ENCODE data around the gene PAMR1. TPM values are rescaled to one million over a fixed set of nuclear protein-coding genes. Genes with fewer than 3 reads are reported as not detected.

Gene PAMR1
- total and polyA plus RNA-seq, 9 of the 15 experiments (the other 6 are each of a cell fraction or from before 2014, with no cell fraction given), result not detected

- H3K4me1 ChIP-seq (replicated peaks in 1 of 2; ENCODE audit: control insufficient read depth in 2 of 2, insufficient read depth in 2 of 2, low read length in 2 of 2), result no peaks in the 10 kb centered on the region
- POLR2A ChIA-PET, result no interaction called here
- no peaks in the 10 kb centered on the region for H3K36me3 ChIP-seq (ENCODE audit: control insufficient read depth, insufficient read depth, low read length)
- FAIRE-seq, result no peak
- no peak for TF ChIP-seq GTF2B (IDR thresholded peaks at IDR 0.05; ENCODE audit: extremely low read depth, insufficient read length)
- no peak for TF ChIP-seq NCOA2 (IDR thresholded peaks at IDR 0.05; ENCODE audit: partially characterized antibody in 2 of 2)
- TF ChIP-seq RFX1 (IDR thresholded peaks at IDR 0.05), result peak; percentile 87
- in situ Hi-C loops (cut with MboI) (no loop called here), intact Hi-C loops (cut with micrococcal nuclease) (no loop called here)
- H2AFZ ChIP-seq (ENCODE audit: low read depth, low read length), result no peak overlapping the region
- H3K4me3 ChIP-seq, result no peak overlapping the region
- no peaks in the 10 kb centered on the region for H3K79me2 ChIP-seq (ENCODE audit: control insufficient read depth, insufficient read depth, low read length)
- H3K9me3 ChIP-seq (replicated peaks; ENCODE audit: control insufficient read depth, insufficient read depth, low read depth, low read length), result no peaks in the 10 kb centered on the region
- H4K20me1 ChIP-seq (replicated peaks; ENCODE audit: control insufficient read depth, insufficient read depth, low read length), result no peaks in the 10 kb centered on the region
- H3K4me2 ChIP-seq (ENCODE audit: insufficient read depth, low read length), result no peak overlapping the region
- H3K9me1 ChIP-seq (ENCODE audit: control insufficient read depth, insufficient read depth, low read length), result no peaks in the 10 kb centered on the region
- no peak overlapping the region for H3K27ac ChIP-seq (ENCODE audit: extremely low read depth, low read depth, low read length)
- ATAC-seq, result no peak
- H3K27me3 ChIP-seq (ENCODE audit: control insufficient read depth in 2 of 2, insufficient read depth in 2 of 2, low read length in 2 of 2), result peaks cover 0 to 6% of the 10 kb centered on the region in 2 experiments; a peak in 3 of 5 replicates
- BruUV-seq (replicated peaks), result no TSS peak
- no peak overlapping the region for H3K9ac ChIP-seq (ENCODE audit: insufficient read depth in 1 of 2, low read depth in 2 of 2, low read length in 2 of 2)
- WGBS (ENCODE audit: insufficient coverage, low coverage, missing lambda C conversion rate), result 0% methylated on average over 4 of the region's 4 CpGs
- DNase-seq (ENCODE audit: extremely low read depth in 1 of 4, low spot score in 3 of 4), result no peak
- CTCF ChIA-PET (ENCODE audit: low intra/inter-chr PET ratio), result no interaction called here
These were observed 138.1 kb downstream of the PAMR1 start for GRCh38 chr11:35387111-35387982.

GRCh38 chr11:35383953-35384352, 141.5 kb downstream of the PAMR1 start:
- no peak for FAIRE-seq
- intact Hi-C loops (cut with micrococcal nuclease) (no loop called here), in situ Hi-C loops (cut with MboI) (no loop called here)
- no peaks in the 10 kb centered on the region for H4K20me1 ChIP-seq (replicated peaks; ENCODE audit: control insufficient read depth, insufficient read depth, low read length)
- no peaks in the 10 kb centered on the region for H3K4me1 ChIP-seq (replicated peaks in 1 of 2; ENCODE audit: control insufficient read depth in 2 of 2, insufficient read depth in 2 of 2, low read length in 2 of 2)
- H3K79me2 ChIP-seq (ENCODE audit: control insufficient read depth, insufficient read depth, low read length), result no peaks in the 10 kb centered on the region
- H2AFZ ChIP-seq (ENCODE audit: low read depth, low read length), result no peak overlapping the region
- H3K9me3 ChIP-seq (replicated peaks; ENCODE audit: control insufficient read depth, insufficient read depth, low read depth, low read length), result no peaks in the 10 kb centered on the region
- no peaks in the 10 kb centered on the region for H3K36me3 ChIP-seq (ENCODE audit: control insufficient read depth, insufficient read depth, low read length)
- no peak overlapping the region for H3K4me3 ChIP-seq
- H3K27me3 ChIP-seq (ENCODE audit: control insufficient read depth in 2 of 2, insufficient read depth in 2 of 2, low read length in 2 of 2), result no peaks in the 10 kb centered on the region; a peak in 1 of 5 replicates
- ChIA-PET POLR2A (no interaction called here), CTCF (ENCODE audit: low intra/inter-chr PET ratio) (no interaction called here)
- no peak for ATAC-seq
- no peak for DNase-seq (ENCODE audit: extremely low read depth in 1 of 4, low spot score in 3 of 4)
- H3K27ac ChIP-seq (ENCODE audit: extremely low read depth, low read depth, low read length), result no peak overlapping the region
- H3K4me2 ChIP-seq (ENCODE audit: insufficient read depth, low read length), result no peak overlapping the region
- H3K9ac ChIP-seq (ENCODE audit: insufficient read depth in 1 of 2, low read depth in 2 of 2, low read length in 2 of 2), result no peak overlapping the region
- no TSS peak for BruUV-seq (replicated peaks)
- no peaks in the 10 kb centered on the region for H3K9me1 ChIP-seq (ENCODE audit: control insufficient read depth, insufficient read depth, low read length)
- WGBS (ENCODE audit: insufficient coverage, low coverage, missing lambda C conversion rate), result 0% methylated on average over 5 of the region's 5 CpGs
- TF ChIP-seq POLR3G (IDR thresholded peaks at IDR 0.05; ENCODE audit: extremely low read depth, insufficient read length, insufficient replicate concordance) (no peak), ZNF586 (CRISPR knock-in tag; conservative IDR thresholded peaks at IDR 0.05) (no peak), DIDO1 (tag; IDR thresholded peaks at IDR 0.05; ENCODE audit: low read depth) (no peak), ZBTB12 (CRISPR knock-in tag; IDR thresholded peaks at IDR 0.05) (no peak), NCOA1 (IDR thresholded peaks at IDR 0.05; ENCODE audit: low read depth) (no peak), SPI1 (IDR thresholded peaks at IDR 0.05; ENCODE audit: borderline replicate concordance, low read depth, low read length) (no peak), LEF1 (IDR thresholded peaks at IDR 0.05) (no peak), PHF21A (IDR thresholded peaks at IDR 0.05; ENCODE audit: borderline replicate concordance, low read depth) (no peak), KLF6 (CRISPR knock-in tag; IDR thresholded peaks at IDR 0.05; ENCODE audit: borderline replicate concordance) (no peak)
- TF ChIP-seq, protein P1, sequence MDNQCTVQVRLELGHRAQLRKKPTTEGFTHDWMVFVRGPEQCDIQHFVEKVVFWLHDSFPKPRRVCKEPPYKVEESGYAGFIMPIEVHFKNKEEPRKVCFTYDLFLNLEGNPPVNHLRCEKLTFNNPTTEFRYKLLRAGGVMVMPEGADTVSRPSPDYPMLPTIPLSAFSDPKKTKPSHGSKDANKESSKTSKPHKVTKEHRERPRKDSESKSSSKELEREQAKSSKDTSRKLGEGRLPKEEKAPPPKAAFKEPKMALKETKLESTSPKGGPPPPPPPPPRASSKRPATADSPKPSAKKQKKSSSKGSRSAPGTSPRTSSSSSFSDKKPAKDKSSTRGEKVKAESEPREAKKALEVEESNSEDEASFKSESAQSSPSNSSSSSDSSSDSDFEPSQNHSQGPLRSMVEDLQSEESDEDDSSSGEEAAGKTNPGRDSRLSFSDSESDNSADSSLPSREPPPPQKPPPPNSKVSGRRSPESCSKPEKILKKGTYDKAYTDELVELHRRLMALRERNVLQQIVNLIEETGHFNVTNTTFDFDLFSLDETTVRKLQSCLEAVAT (IDR thresholded peaks at IDR 0.05), result no peak

Data from K562 (cell line).